GM12873 (cell line): ENCODE data around the gene ESM1.

Experiments used
- TF ChIP-seq, protein P1 (sequence below): IDR thresholded peaks from 2 replicates; pipeline ENCODE4 v1.5.1; 2012; ENCODE audit warnings: low read depth, mild to moderate bottlenecking, moderate library complexity, low read length, control low read depth; ENCODE audit not compliant: insufficient read depth; ENCODE audit errors: missing control alignments

Gene ESM1

GRCh38 chr5:54969856-54970828, 15.3 kb downstream of the ESM1 start:
- TF ChIP-seq, protein P1, sequence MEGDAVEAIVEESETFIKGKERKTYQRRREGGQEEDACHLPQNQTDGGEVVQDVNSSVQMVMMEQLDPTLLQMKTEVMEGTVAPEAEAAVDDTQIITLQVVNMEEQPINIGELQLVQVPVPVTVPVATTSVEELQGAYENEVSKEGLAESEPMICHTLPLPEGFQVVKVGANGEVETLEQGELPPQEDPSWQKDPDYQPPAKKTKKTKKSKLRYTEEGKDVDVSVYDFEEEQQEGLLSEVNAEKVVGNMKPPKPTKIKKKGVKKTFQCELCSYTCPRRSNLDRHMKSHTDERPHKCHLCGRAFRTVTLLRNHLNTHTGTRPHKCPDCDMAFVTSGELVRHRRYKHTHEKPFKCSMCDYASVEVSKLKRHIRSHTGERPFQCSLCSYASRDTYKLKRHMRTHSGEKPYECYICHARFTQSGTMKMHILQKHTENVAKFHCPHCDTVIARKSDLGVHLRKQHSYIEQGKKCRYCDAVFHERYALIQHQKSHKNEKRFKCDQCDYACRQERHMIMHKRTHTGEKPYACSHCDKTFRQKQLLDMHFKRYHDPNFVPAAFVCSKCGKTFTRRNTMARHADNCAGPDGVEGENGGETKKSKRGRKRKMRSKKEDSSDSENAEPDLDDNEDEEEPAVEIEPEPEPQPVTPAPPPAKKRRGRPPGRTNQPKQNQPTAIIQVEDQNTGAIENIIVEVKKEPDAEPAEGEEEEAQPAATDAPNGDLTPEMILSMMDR: no peak

GRCh38 chr5:54969242-54969641, 16.2 kb downstream of the ESM1 start:
- TF ChIP-seq, protein P1: no peak

GRCh38 chr5:54965806-54966205, 19.6 kb downstream of the ESM1 start:
- TF ChIP-seq, protein P1: no peak

DNA sequence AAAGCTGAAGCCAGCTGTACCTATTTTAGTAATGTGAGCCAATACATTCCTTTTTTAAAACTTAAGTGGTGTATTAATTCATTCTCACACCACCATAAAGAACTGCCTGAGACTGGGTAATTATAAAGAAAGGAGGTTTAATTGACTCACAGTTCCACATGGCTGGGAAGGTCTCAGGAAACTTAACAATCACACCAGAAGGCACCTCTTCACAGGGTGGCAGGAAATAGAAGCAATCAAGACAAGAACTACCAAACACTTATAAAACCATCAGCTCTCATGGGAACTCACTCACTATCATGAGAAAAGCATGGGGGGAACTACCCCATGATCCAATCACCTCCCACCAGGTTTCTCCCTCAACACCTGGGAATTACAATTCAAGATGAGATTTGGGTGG, 21.0 kb downstream of the ESM1 start:
- TF ChIP-seq, protein P1: no peak

DNA sequence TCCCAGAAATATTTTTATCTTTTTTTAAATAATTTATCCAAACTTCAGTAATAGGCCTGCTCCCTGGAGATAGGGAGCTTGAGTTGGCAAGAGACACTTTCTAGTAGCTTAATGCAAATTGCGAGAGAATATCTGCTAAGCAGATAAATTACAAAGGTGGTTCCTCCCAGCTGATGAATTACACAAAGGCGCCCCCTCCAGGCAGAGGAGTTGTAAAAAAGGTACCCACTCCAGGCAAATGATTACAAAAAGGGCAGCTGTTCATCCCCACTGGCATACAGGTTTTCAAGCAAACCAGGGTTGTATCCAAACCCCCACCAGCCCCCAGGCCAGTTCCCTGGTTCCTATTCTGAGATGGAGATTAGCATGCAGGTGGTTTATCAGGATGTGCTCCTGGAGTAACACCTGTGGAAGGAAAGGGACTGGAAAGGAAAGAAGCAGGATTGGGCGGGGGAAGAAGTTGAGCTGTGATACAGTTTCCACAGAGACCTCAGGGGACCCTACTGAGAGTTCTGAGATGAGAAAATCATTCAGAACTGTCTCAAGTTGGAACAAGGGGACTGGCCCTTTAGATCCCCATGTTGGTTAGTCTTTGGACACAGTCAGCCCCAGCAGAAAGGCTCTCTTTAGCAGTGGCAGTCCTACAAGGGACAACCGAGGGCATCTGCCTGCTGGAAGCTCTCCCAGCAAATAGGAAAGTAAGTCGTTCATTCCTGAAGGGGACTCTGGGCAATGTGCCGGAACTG, 25.5 kb downstream of the ESM1 start:
- TF ChIP-seq, protein P1: peak; percentile 34

GRCh38 chr5:54956922-54957321, 28.5 kb downstream of the ESM1 start:
- TF ChIP-seq, protein P1: no peak

GRCh38 chr5:54947187-54947586, 38.2 kb downstream of the ESM1 start:
- TF ChIP-seq, protein P1: no peak
